Measurements from ENCODE around the gene ABLIM3.

The ABLIM3 gene

GRCh38 chr5:149161026-149161687 is 19.9 kb downstream of the ABLIM3 start:
- no peak for ATAC-seq
- no peak for TF ChIP-seq ESRRG (CRISPR knock-in tag; IDR thresholded peaks at IDR 0.05)
- TF ChIP-seq, protein P1, sequence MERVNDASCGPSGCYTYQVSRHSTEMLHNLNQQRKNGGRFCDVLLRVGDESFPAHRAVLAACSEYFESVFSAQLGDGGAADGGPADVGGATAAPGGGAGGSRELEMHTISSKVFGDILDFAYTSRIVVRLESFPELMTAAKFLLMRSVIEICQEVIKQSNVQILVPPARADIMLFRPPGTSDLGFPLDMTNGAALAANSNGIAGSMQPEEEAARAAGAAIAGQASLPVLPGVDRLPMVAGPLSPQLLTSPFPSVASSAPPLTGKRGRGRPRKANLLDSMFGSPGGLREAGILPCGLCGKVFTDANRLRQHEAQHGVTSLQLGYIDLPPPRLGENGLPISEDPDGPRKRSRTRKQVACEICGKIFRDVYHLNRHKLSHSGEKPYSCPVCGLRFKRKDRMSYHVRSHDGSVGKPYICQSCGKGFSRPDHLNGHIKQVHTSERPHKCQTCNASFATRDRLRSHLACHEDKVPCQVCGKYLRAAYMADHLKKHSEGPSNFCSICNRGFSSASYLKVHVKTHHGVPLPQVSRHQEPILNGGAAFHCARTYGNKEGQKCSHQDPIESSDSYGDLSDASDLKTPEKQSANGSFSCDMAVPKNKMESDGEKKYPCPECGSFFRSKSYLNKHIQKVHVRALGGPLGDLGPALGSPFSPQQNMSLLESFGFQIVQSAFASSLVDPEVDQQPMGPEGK (CRISPR knock-in tag; IDR thresholded peaks at IDR 0.05; ENCODE audit: borderline replicate concordance), result no peak
- TF ChIP-seq, protein P2, sequence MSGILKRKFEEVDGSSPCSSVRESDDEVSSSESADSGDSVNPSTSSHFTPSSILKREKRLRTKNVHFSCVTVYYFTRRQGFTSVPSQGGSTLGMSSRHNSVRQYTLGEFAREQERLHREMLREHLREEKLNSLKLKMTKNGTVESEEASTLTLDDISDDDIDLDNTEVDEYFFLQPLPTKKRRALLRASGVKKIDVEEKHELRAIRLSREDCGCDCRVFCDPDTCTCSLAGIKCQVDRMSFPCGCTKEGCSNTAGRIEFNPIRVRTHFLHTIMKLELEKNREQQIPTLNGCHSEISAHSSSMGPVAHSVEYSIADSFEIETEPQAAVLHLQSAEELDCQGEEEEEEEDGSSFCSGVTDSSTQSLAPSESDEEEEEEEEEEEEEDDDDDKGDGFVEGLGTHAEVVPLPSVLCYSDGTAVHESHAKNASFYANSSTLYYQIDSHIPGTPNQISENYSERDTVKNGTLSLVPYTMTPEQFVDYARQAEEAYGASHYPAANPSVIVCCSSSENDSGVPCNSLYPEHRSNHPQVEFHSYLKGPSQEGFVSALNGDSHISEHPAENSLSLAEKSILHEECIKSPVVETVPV (CRISPR knock-in tag; IDR thresholded peaks at IDR 0.05), result no peak

DNA sequence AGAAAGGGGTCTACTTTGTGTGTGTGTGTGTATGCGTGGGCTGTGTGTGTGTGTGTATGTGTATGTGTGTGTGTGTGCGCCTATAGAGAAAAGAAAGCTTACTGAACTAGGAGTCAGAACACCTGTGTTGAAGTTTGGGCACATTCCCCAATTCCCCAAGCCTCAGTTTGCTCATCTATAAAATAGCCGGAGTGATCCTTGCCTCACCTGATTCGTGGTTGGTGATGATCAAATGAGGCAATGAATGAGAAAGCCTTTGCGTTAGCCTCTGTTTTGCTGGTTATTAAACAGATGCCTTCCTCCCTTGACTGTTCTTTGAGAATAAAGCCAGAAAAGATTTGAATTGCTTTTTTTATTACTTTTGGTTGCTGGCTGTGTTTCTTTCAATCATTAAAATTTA is 20.6 kb downstream of the ABLIM3 start:
- ATAC-seq, result no peak
- TF ChIP-seq ZFP3 (CRISPR knock-in tag; IDR thresholded peaks at IDR 0.05) (no peak), GLIS3 (CRISPR knock-in tag; IDR thresholded peaks at IDR 0.05) (no peak), ZFP30 (CRISPR knock-in tag; IDR thresholded peaks at IDR 0.05) (no peak), ZNF70 (CRISPR knock-in tag; IDR thresholded peaks at IDR 0.05) (no peak), BACH2 (CRISPR knock-in tag; IDR thresholded peaks at IDR 0.05; ENCODE audit: borderline replicate concordance) (no peak), TCF4 (CRISPR knock-in tag; IDR thresholded peaks at IDR 0.05; ENCODE audit: borderline replicate concordance) (no peak), POU6F1 (CRISPR knock-in tag; IDR thresholded peaks at IDR 0.05; ENCODE audit: borderline replicate concordance, low read depth) (no peak), ARNTL (CRISPR knock-in tag; IDR thresholded peaks at IDR 0.05; ENCODE audit: borderline replicate concordance, low read depth) (no peak), ZNF8 (CRISPR knock-in tag; IDR thresholded peaks at IDR 0.05) (no peak), CSDC2 (CRISPR knock-in tag; IDR thresholded peaks at IDR 0.05) (no peak), ISL1 (CRISPR knock-in tag; IDR thresholded peaks at IDR 0.05) (no peak)
- TF ChIP-seq, protein P1 (CRISPR knock-in tag; IDR thresholded peaks at IDR 0.05; ENCODE audit: borderline replicate concordance), result no peak

DNA sequence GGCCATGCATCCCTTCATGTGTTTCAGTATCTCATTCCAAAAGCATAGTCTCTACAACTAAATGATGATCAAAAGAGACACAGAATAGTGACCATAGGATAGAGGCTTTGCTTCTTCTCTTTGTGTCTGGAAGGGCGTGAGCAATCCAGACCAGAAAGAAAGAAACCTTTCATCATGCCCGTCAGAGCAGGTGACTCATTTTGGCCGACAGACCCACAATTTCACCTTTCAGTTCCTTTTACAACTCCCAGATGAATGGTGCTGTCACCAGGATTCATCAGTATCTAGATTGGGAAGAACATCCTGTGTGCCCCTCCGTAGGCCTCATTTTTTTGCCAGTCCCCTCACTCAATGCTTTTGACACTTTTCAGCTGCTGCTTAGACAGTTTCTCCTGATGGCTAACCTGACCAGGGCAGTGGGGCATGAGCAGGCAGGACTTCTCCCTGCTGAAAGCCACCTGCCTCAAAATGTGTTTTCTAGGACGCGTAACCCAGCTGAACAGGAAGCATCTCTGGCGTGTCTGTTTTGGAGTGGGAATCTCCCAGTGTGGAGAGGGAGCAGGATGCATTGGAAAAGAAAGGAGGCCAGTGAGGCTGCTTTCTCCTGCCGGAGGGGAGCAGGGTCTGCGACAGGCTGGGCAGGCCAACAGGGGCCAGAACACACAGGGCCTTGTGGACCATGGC is 21.2 kb downstream of the ABLIM3 start:
- peak; percentile 61 for ATAC-seq
- TF ChIP-seq ZNF565 (CRISPR knock-in tag; conservative IDR thresholded peaks at IDR 0.05; ENCODE audit: low read depth), result no peak
- no peak for TF ChIP-seq OSR1 (CRISPR knock-in tag; IDR thresholded peaks at IDR 0.05)
- TF ChIP-seq ESRRG (CRISPR knock-in tag; IDR thresholded peaks at IDR 0.05), result no peak
- no peak for TF ChIP-seq BACH2 (CRISPR knock-in tag; IDR thresholded peaks at IDR 0.05; ENCODE audit: borderline replicate concordance)
- TF ChIP-seq ZFP30 (CRISPR knock-in tag; IDR thresholded peaks at IDR 0.05), result no peak
- no peak for TF ChIP-seq ZFP3 (CRISPR knock-in tag; IDR thresholded peaks at IDR 0.05)
- no peak for TF ChIP-seq RARB (CRISPR knock-in tag; IDR thresholded peaks at IDR 0.05)
- no peak for TF ChIP-seq SNAI2 (CRISPR knock-in tag; IDR thresholded peaks at IDR 0.05)
- no peak for TF ChIP-seq ISL1 (CRISPR knock-in tag; IDR thresholded peaks at IDR 0.05)
- no peak for TF ChIP-seq ZC3H10 (CRISPR knock-in tag; IDR thresholded peaks at IDR 0.05)
- no peak for TF ChIP-seq TOX (CRISPR knock-in tag; IDR thresholded peaks at IDR 0.05; ENCODE audit: borderline replicate concordance)
- TF ChIP-seq CSDC2 (CRISPR knock-in tag; IDR thresholded peaks at IDR 0.05), result no peak
- TF ChIP-seq POU6F1 (CRISPR knock-in tag; IDR thresholded peaks at IDR 0.05; ENCODE audit: borderline replicate concordance, low read depth), result no peak
- no peak for TF ChIP-seq ZNF8 (CRISPR knock-in tag; IDR thresholded peaks at IDR 0.05)
- TF ChIP-seq TSHZ2 (CRISPR knock-in tag; IDR thresholded peaks at IDR 0.05), result no peak
- TF ChIP-seq ARNTL (CRISPR knock-in tag; IDR thresholded peaks at IDR 0.05; ENCODE audit: borderline replicate concordance, low read depth), result no peak
- TF ChIP-seq PPARA (CRISPR knock-in tag; IDR thresholded peaks at IDR 0.05; ENCODE audit: borderline replicate concordance), result no peak
- TF ChIP-seq, protein P1 (CRISPR knock-in tag; IDR thresholded peaks at IDR 0.05; ENCODE audit: borderline replicate concordance), result no peak
- no peak for TF ChIP-seq ZNF70 (CRISPR knock-in tag; IDR thresholded peaks at IDR 0.05)

Data from SK-N-SH treated with all-trans-retinoic acid at 6 μM for 48 hours (cell line).